Adrenal gland (tissue), 5 donors: ENCODE results near the gene IQSEC1.

ENCODE experiments used
- CTCF ChIP-seq, 6 experiments: fragments of 450-650 bp in 4 of 6; fragments of 200-600 bp in 2 of 6; sonication (generic) in 1 of 6; IDR thresholded peaks; 1 replicate in 5 of 6; 2 replicates in 1 of 6; pipeline versions ENCODE4 v1.5.1 to v1.8.0; 2016 to 2021; ENCODE audit warnings: antibody characterized with exemption in 6 of 6, mild to moderate bottlenecking in 2 of 6, moderate library complexity in 1 of 6
- POLR2A ChIP-seq, 2 donors: fragments of 450-650 bp; IDR thresholded peaks; one replicate each; pipeline ENCODE4 v1.6.1; 2017; ENCODE audit warnings: antibody characterized with exemption in 2 of 2, mild to moderate bottlenecking in 2 of 2, moderate library complexity in 1 of 2
- donor health status: DM: no; HTN: no; CAD: no.

DNA sequence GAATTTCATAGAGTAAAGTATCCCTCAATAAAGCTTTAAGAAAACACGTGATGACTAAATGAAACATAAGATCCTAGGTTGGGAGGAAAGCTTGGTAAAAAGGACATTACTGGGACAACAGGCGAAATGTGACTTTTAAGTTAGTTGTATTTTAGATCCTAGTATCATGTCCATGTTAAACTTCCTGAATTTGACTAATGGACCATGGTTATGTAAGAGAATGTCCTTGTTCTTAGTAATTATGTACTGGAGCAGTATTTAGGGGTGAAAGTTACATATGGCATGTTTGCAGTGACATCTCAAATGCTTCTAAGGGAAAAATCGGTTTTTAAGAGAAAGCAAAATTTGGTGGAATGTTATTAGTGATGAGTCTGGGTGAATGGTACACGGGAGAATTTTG lies 69.6 kb downstream of the IQSEC1 start:
- no peak for TF ChIP-seq CTCF (IDR thresholded peaks at IDR 0.05)
- no peak for TF ChIP-seq POLR2A (IDR thresholded peaks at IDR 0.05)
